Measurements from ENCODE around the gene CDX2. TPM values are rescaled to one million over a fixed set of nuclear protein-coding genes. Genes with fewer than 3 reads are reported as not detected.

CDX2 gene
- total RNA-seq, 2 donors from 2014 or later: not detected

DNA sequence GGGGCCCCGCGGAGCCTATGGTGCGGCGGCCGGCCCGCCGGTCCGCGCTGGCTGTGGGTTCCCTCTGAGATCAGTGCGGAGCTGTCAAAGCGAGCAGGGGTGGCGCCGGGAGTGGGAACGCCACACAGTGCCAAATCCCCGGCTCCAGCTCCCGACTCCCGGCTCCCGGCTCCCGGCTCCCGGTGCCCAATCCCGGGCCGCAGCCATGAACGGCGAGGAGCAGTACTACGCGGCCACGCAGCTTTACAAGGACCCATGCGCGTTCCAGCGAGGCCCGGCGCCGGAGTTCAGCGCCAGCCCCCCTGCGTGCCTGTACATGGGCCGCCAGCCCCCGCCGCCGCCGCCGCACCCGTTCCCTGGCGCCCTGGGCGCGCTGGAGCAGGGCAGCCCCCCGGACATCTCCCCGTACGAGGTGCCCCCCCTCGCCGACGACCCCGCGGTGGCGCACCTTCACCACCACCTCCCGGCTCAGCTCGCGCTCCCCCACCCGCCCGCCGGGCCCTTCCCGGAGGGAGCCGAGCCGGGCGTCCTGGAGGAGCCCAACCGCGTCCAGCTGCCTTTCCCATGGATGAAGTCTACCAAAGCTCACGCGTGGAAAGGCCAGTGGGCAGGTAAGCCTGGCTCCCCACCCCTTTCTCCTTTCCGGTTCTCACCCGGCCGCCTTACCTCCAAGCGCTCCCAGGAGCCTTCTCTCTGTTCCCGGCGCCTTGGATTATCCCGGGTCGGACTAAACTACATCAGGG, 49.0 kb downstream of the CDX2 start, which contains the start of gene PDX1:
Gene PDX1, plus strand, starts transcription at position 67 of the 743 bp plus-strand sequence. Its CDS starts 139 bp downstream, at position 206.
- Histone ChIP-seq H3K4me1 (ENCODE audit: control insufficient read depth in 1 of 2, low read depth in 2 of 2) (peaks cover 22 to 45% of the 10 kb centered on the region in 2 donors), H3K4me3 (peak within 1 kb of the TSS; percentile 67), H3K27me3 (replicated peaks; ENCODE audit: insufficient read depth) (peaks cover 7% of the 10 kb centered on the region), H3K9me3 (no peaks in the 10 kb centered on the region), H3K36me3 (no peaks in the 10 kb centered on the region), H3K27ac (no peak within 1 kb of the TSS)
- TF ChIP-seq, protein P1, sequence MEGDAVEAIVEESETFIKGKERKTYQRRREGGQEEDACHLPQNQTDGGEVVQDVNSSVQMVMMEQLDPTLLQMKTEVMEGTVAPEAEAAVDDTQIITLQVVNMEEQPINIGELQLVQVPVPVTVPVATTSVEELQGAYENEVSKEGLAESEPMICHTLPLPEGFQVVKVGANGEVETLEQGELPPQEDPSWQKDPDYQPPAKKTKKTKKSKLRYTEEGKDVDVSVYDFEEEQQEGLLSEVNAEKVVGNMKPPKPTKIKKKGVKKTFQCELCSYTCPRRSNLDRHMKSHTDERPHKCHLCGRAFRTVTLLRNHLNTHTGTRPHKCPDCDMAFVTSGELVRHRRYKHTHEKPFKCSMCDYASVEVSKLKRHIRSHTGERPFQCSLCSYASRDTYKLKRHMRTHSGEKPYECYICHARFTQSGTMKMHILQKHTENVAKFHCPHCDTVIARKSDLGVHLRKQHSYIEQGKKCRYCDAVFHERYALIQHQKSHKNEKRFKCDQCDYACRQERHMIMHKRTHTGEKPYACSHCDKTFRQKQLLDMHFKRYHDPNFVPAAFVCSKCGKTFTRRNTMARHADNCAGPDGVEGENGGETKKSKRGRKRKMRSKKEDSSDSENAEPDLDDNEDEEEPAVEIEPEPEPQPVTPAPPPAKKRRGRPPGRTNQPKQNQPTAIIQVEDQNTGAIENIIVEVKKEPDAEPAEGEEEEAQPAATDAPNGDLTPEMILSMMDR (IDR thresholded peaks at IDR 0.05): no peak
- DNase-seq (ENCODE audit: low spot score): no peak
- ATAC-seq (ENCODE audit: insufficient number of reproducible peaks, low FRiP score, low read depth): no peak

DNA sequence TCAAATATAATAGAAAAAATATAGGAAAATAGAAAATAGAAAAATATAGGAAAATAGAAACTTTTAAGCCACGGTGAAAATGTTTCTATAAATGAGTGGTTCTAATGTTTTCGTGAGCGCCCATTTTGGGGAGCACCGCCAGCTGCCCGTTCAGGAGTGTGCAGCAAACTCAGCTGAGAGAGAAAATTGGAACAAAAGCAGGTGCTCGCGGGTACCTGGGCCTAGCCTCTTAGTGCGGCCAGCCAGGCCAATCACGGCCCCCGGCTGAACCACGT, 49.5 kb downstream of the CDX2 start:
- DNase-seq (ENCODE audit: low spot score): no peak
- H3K36me3 ChIP-seq: no peaks in the 10 kb centered on the region
- peaks cover 7% of the 10 kb centered on the region for H3K27me3 ChIP-seq (replicated peaks; ENCODE audit: insufficient read depth)
- ATAC-seq (ENCODE audit: insufficient number of reproducible peaks, low FRiP score, low read depth): no peak
- H3K4me1 ChIP-seq (ENCODE audit: control insufficient read depth in 1 of 2, low read depth in 2 of 2): peaks cover 22 to 45% of the 10 kb centered on the region in 2 donors
- H3K27ac ChIP-seq: no peak overlapping the region
- H3K9me3 ChIP-seq: no peaks in the 10 kb centered on the region
- H3K4me3 ChIP-seq: peak overlapping the region; percentile 67
- TF ChIP-seq, protein P1 (IDR thresholded peaks at IDR 0.05): no peak

DNA sequence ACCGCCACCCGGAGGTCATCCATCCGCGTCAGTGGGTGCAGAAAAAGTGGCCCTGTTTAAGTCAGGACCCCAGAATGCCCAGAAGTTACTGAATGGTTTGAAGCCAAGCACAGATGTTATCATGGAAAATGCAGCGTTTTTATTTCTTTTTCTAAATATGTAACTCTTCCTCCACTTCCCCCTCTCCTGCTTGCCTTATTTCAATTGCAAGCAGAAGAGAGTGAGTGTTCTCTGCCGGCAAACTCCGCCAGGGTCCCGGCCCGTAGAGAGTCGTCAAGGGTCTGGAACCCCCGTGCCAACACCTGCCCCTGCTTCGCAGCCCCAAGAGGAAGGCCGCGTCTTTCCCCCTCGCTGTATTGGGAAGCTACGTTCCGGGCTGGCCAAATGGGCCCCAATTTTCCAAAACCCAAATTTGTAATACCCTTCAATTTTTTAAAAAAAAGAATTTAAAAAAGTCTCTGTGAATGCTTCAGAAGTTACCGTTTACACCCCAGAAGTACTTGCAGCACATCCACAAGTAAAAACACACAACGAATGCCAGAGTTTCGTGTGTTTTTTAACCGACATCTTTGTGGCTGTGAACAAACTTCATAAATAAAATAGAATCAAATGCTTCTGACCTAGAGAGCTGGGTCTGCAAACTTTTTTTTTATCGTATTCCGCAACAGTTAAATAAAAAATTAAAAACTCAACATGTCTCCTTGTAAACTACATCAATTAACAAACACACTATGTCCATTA, 50.0 kb downstream of the CDX2 start:
- Histone ChIP-seq H3K27ac (no peak overlapping the region), H3K4me3 (peak overlapping the region; percentile 67), H3K9me3 (no peaks in the 10 kb centered on the region), H3K4me1 (ENCODE audit: control insufficient read depth in 1 of 2, low read depth in 2 of 2) (peaks cover 22 to 45% of the 10 kb centered on the region in 2 donors), H3K36me3 (no peaks in the 10 kb centered on the region), H3K27me3 (replicated peaks; ENCODE audit: insufficient read depth) (peaks cover 7% of the 10 kb centered on the region)
- DNase-seq (ENCODE audit: low spot score) (no peak), ATAC-seq (ENCODE audit: insufficient number of reproducible peaks, low FRiP score, low read depth) (no peak)
- TF ChIP-seq, protein P1 (IDR thresholded peaks at IDR 0.05): no peak

DNA sequence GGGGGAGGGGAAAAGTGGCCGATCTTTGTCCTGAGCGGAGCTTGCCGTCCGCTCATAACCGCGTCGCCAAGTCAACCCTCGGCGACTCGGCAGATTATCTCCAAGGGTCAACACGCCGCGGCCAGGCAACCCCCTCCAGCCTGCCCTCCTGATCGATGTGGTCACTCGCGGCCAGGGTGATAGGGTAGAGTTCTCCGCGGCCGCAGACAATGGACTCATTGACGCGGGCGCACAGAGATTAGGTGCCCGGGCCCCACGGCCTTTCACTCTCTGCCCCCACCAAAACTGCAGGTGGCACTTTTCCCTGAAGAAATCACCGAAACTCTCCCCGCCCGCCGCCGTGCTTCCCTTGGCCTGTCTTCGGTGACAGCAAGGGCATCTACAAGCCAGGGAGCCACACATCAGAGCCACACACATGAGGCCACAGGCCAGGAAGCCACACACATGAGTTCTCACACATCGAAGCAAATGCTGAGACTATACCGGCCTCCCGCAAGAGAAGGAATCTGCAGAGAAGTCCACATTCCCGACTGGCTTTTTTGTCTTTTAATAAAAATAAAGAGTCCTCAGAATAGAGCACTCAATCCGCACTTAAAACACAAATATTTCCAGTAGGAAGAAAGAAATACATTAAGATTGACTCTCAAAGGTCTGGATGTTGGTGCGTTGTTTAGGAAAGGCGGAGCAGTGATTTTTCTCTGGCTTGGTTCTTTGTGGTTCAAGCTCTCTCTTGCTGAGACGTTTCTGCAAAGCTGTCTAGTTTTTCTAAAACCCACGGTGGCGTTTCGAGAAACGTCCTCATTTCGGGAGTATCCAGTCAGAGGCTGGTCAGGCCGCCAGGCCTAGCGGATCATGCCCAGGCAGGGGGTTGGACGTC, 50.8 kb downstream of the CDX2 start:
- DNase-seq (ENCODE audit: low spot score): no peak
- H3K27me3 ChIP-seq (replicated peaks; ENCODE audit: insufficient read depth): peaks cover 7% of the 10 kb centered on the region
- H3K9me3 ChIP-seq: no peaks in the 10 kb centered on the region
- ATAC-seq (ENCODE audit: insufficient number of reproducible peaks, low FRiP score, low read depth): no peak
- H3K36me3 ChIP-seq: no peaks in the 10 kb centered on the region
- H3K4me3 ChIP-seq: peak overlapping the region; percentile 47
- TF ChIP-seq, protein P1 (IDR thresholded peaks at IDR 0.05): no peak
- peak overlapping the region in 1 of 2 donors; percentile 21 for H3K27ac ChIP-seq
- peaks cover 22 to 45% of the 10 kb centered on the region in 2 donors for H3K4me1 ChIP-seq (ENCODE audit: control insufficient read depth in 1 of 2, low read depth in 2 of 2)
